GM19372 (cell line): Measurements from ENCODE around the gene WDFY4.

Experiments
- ATAC-seq: cut with Tn5 transposase; IDR thresholded peaks from one replicate; pipeline ENCODE4 v1.9.1; 2021; ENCODE audit warnings: mild to moderate bottlenecking, low read depth, moderate library complexity; ENCODE audit not compliant: unreplicated experiment

The WDFY4 gene

DNA sequence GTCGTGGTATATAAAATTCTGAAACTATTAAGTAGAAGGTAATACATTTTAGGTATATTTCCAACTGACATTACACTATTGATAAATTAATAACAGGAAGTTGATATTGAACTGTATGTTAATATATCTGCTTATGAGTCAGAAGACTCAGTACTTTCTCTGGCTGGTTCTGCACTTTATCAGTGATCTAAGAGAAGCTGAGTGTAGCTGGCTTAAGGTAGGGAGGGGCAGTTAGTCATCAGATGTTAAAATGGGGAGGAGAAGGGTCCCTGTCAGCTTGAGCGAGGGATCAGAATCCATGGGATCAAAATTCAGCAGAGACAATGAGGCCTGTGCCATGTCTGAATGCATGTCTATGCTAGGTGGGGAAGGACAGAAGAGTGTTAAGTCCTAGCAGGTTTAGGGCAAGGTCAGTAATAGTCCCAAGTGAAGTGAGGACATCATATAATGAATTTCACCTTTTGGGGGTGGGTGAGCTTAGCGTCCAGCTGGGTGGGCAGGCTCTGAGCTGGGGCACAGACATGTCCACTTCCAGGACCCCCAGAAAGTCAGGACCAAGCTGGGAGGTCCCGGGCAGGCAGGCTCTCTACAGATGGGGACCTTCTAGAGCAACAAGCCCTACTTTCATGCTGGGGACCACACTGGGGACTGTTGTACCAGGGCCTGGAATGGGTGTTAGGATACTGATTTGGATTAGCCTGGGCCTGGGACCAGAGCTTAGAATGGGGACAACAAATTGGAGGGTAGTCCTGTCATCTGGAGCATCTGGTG lies 82.9 kb downstream of the WDFY4 start:
- ATAC-seq, result no peak

- ATAC-seq, result no peak
Measured at GRCh38 chr10:48768144-48768766, 83.6 kb downstream of the WDFY4 start.

GRCh38 chr10:48768926-48769325 lies 84.3 kb downstream of the WDFY4 start:
- ATAC-seq, result no peak

DNA sequence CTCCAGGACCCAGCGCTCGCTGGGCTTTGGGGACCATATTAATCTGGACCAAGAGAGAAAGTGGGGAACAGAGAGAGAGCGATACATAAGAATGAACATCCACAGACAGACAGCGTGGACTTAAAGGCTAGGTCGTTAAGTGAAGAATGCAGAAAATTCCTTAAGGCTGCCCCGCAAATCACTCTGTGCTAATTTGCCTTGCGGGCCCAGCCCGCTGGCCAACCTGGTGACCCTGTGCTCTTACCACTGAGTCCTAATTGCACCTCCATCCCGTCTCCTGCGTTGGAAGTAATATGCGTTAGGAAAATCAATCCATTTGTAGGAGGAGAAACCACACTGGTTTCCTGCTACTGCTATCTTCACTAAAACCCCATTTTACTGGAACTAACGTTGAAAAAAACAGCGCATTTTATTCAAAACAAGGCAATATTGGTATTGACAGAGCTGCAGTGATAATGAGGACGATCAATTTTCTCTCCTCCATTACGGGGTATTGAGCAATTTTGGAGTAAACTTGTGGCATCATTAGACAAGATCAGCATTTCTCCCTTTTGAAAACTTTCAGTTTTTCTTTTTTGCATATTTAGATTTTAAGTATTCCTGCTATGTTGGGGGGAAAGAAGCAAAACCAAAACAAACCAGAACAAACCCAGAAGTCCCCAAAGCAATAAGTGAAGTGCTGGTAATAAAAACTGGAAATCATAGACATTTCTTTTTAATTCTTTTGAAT lies 85.2 kb downstream of the WDFY4 start:
- no peak for ATAC-seq

DNA sequence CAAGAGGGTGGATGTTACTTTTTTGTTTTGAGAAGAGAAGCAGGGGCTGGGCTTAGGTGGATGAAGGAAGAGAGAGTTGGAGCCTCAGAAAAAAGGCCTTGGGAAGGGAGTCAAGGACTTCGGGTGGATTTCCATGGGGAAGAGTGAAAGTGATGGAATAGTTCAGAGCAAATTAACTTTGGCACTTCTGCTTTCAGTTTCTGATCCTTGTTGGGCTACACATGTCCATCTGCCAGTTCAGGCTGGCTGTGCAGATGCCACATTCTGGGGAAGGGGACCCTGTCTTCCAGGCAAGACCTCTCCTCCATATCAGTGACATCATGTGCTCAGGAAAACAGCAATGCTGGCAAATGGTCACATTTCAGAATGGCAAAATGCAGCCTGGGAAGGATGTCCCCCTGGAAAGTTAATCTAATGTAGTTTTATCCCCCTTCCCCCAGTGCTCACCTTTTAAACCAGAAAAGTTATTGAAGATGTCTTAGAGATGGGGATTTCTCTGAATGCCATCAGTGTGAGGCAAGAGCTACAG lies 86.0 kb downstream of the WDFY4 start:
- ATAC-seq, result no peak

DNA sequence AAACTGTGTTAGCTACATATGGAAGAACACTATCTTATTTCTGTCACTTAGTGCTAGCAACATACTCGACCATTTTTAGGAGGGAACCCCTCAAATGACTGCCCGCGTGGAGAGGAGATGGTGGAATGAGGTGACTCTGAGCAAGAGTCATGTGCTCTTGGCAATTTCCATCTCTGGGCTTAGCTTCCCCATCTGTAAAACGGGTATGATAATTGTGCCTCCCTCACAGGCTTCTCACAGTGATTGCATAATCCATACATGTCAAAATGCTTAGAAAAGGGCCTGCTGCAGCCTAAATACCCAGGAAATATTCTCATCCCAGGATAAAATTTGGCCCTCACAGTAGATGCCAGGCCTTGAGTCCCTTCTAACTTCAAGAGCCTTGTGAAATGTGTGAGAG lies 86.6 kb downstream of the WDFY4 start:
- ATAC-seq, result no peak

GRCh38 chr10:48772059-48772458 lies 87.4 kb downstream of the WDFY4 start:
- ATAC-seq, result no peak

- no peak for ATAC-seq
Measured at GRCh38 chr10:48773580-48773979, 88.9 kb downstream of the WDFY4 start.

GRCh38 chr10:48774416-48775205 lies 89.9 kb downstream of the WDFY4 start:
- no peak for ATAC-seq

GRCh38 chr10:48775206-48775517 lies 90.5 kb downstream of the WDFY4 start:
- ATAC-seq, result no peak

GRCh38 chr10:48776005-48776522 lies 91.4 kb downstream of the WDFY4 start:
- no peak for ATAC-seq

DNA sequence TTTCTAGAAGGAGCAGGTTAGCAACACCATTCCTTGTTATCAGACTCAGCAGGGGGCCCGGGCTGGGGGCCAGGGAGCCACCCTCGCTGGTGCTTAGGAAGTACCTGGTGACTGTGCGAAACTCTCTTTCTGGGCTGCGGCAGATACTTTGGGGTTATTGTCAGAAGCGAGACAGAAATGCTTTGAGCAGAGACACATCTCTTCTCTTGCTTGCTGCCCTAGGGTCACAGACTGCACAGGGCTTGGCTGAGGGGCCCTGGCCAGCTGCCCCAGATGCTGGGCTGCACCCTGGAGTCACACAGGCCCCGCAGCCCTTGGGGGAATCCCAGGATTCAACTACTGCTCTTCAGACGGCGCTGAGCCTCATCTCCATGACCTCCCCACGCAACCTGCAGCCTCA lies 91.9 kb downstream of the WDFY4 start:
- no peak for ATAC-seq

DNA sequence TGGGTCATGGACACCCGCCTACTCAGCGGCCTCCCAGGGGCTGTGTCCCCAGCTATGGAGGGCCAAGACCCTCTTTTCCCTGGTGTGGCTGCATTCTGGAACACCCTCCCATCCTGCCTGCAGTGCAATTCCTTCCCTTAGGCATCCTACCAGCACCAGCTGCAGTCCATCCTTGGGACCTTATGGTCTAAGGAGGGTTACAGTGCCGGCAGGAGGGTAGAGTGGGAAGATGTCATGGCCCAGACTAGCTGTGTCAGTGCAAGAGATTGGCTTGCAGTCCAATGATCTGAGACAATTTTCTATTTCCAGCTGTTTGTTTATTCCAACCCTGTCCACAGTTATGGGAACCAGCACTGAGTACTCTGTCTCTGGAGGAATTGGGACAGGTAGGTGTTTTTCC lies 92.4 kb downstream of the WDFY4 start:
- no peak for ATAC-seq

GRCh38 chr10:48778193-48778857 lies 93.7 kb downstream of the WDFY4 start:
- no peak for ATAC-seq

DNA sequence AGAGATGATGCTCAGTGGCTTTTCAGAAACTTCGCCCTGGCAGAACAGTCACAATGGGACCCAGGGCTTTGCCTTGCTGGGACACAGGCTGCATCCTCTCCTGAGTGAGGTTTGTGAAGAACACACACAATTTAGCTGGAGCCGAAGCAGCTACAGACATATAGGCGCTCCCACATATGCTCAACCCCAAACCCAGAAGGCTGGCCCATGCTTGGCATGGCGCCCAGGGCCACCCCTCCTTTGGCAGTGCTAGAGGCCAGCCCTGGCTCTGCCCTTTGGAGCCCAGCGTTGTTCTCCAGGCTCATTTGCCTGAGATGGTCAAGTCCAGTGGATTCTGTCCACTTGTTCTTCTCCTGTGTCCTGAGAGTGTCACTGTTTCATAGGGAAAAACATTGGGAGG lies 94.4 kb downstream of the WDFY4 start:
- no peak for ATAC-seq

DNA sequence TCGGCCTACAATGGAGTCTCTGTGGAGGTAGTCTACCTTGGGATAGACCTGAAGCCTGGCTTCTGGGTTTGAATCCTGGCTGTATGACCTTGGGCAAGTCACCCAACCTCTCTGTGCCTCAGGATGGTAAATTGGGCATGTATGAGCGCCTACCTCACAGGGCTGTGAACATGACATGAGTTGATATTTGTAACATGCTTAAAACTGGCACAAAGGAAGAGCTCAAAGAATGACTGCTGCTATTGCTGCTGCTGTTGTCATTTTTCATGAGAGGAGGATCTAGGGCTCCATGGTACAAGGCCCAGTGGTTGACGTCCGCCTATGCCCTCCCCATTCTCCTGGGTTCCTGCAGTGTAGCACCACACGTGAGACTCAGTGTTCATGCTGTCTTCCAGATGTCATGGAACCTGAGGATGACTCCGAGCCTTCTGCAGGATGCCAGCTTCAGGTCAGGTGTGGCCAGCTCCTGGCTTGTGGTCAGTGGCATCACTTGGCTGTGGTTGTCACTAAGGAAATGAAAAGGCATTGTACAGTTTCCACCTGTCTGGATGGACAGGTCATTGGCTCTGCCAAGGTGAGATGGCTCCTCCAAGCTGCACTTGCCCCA lies 95.0 kb downstream of the WDFY4 start:
- ATAC-seq, result no peak

DNA sequence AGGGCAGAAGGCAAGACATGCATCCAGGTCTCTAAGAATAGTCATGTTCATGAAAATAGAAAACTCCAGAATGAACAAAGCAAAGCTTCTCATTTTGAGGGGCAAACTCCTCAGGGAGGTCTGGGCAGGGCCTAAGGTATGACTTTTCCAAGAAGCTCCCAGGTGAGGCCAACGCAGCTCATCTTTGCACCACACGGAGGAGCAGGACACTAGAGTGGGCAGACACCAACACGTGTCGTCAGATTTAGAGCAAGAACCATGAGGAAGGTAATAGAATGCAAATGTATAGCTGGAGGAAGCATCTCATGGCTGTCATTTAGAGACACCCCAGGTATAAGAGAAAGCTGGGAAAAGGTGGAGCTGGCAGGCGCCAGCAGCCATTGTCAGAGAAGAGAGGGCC lies 95.7 kb downstream of the WDFY4 start:
- no peak for ATAC-seq

DNA sequence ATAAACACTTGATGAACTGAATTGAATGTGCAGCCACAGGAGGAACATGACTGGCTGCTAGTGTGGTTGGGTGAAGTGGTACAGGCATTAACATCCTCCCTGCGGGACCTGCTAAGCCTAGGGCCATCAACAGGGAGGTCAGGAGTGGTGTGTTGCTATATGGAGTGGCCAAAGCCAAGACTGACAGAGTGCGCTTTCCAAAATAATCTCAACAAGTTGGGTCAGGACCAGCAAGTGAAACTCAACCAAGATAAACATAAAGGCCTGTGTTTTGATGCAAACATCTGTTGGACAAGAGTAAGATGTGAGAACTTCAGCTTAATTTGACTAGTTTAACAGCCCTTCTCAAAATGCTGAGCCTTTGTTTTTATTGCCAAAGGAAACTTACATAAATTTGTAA lies 97.7 kb downstream of the WDFY4 start:
- no peak for ATAC-seq

GRCh38 chr10:48784031-48784430 lies 99.4 kb downstream of the WDFY4 start:
- ATAC-seq, result no peak

GRCh38 chr10:48785796-48786195 lies 101.1 kb downstream of the WDFY4 start:
- no peak for ATAC-seq
